ENCODE measurements around the gene PHLDB2.

The PHLDB2 gene

GRCh38 chr3:111859974-111860859, 1.2 kb downstream of the PHLDB2 start:
- peak; percentile 32 to 46 for DNase-seq
- no peak for TF ChIP-seq GATA1 (IDR thresholded peaks at IDR 0.05; ENCODE audit: low read depth, low read length)
- TF ChIP-seq POLR2A (IDR thresholded peaks at IDR 0.05; ENCODE audit: low read length) = no peak

GRCh38 chr3:111861391-111861790, 2.3 kb downstream of the PHLDB2 start:
- DNase-seq = no peak
- TF ChIP-seq GATA1 (IDR thresholded peaks at IDR 0.05; ENCODE audit: low read depth, low read length) = no peak
- no peak for TF ChIP-seq POLR2A (IDR thresholded peaks at IDR 0.05; ENCODE audit: low read length)

- TF ChIP-seq POLR2A (IDR thresholded peaks at IDR 0.05; ENCODE audit: low read length) (no peak), GATA1 (IDR thresholded peaks at IDR 0.05; ENCODE audit: low read depth, low read length) (no peak)
- no peak for DNase-seq
Observed at GRCh38 chr3:111862415-111862814, 3.4 kb downstream of the PHLDB2 start.

- no peak for DNase-seq
- no peak for TF ChIP-seq POLR2A (IDR thresholded peaks at IDR 0.05; ENCODE audit: low read length)
- TF ChIP-seq GATA1 (IDR thresholded peaks at IDR 0.05; ENCODE audit: low read depth, low read length) = no peak
Observed at GRCh38 chr3:111862974-111863373, 3.9 kb downstream of the PHLDB2 start.

- TF ChIP-seq GATA1 (IDR thresholded peaks at IDR 0.05; ENCODE audit: low read depth, low read length) (no peak), POLR2A (IDR thresholded peaks at IDR 0.05; ENCODE audit: low read length) (no peak)
- no peak for DNase-seq
Observed at GRCh38 chr3:111863942-111864694, 5.1 kb downstream of the PHLDB2 start.

- TF ChIP-seq POLR2A (IDR thresholded peaks at IDR 0.05; ENCODE audit: low read length) = no peak
- TF ChIP-seq GATA1 (IDR thresholded peaks at IDR 0.05; ENCODE audit: low read depth, low read length) = no peak
- no peak for DNase-seq
Observed at GRCh38 chr3:111864821-111865656, 6.0 kb downstream of the PHLDB2 start.

- TF ChIP-seq POLR2A (IDR thresholded peaks at IDR 0.05; ENCODE audit: low read length) = no peak
- no peak for TF ChIP-seq GATA1 (IDR thresholded peaks at IDR 0.05; ENCODE audit: low read depth, low read length)
- no peak for DNase-seq
Observed at GRCh38 chr3:111867889-111868426, 8.9 kb downstream of the PHLDB2 start.

- TF ChIP-seq GATA1 (IDR thresholded peaks at IDR 0.05; ENCODE audit: low read depth, low read length) = no peak
- TF ChIP-seq POLR2A (IDR thresholded peaks at IDR 0.05; ENCODE audit: low read length) = no peak
- DNase-seq = no peak
Observed at GRCh38 chr3:111870620-111871019, 11.6 kb downstream of the PHLDB2 start.

- TF ChIP-seq GATA1 (IDR thresholded peaks at IDR 0.05; ENCODE audit: low read depth, low read length) (no peak), POLR2A (IDR thresholded peaks at IDR 0.05; ENCODE audit: low read length) (no peak)
- no peak for DNase-seq
Observed at GRCh38 chr3:111871809-111872623, 13.0 kb downstream of the PHLDB2 start.

GRCh38 chr3:111872979-111873378, 13.9 kb downstream of the PHLDB2 start:
- DNase-seq = no peak
- TF ChIP-seq POLR2A (IDR thresholded peaks at IDR 0.05; ENCODE audit: low read length) (no peak), GATA1 (IDR thresholded peaks at IDR 0.05; ENCODE audit: low read depth, low read length) (no peak)

- TF ChIP-seq GATA1 (IDR thresholded peaks at IDR 0.05; ENCODE audit: low read depth, low read length) = no peak
- no peak for TF ChIP-seq POLR2A (IDR thresholded peaks at IDR 0.05; ENCODE audit: low read length)
- no peak for DNase-seq
Observed at GRCh38 chr3:111874177-111874820, 15.2 kb downstream of the PHLDB2 start.

GRCh38 chr3:111881480-111881879, 22.4 kb downstream of the PHLDB2 start:
- no peak for DNase-seq
- no peak for TF ChIP-seq GATA1 (IDR thresholded peaks at IDR 0.05; ENCODE audit: low read depth, low read length)
- no peak for TF ChIP-seq POLR2A (IDR thresholded peaks at IDR 0.05; ENCODE audit: low read length)
